ENCODE measurements around the gene TMEM14C.

DNA sequence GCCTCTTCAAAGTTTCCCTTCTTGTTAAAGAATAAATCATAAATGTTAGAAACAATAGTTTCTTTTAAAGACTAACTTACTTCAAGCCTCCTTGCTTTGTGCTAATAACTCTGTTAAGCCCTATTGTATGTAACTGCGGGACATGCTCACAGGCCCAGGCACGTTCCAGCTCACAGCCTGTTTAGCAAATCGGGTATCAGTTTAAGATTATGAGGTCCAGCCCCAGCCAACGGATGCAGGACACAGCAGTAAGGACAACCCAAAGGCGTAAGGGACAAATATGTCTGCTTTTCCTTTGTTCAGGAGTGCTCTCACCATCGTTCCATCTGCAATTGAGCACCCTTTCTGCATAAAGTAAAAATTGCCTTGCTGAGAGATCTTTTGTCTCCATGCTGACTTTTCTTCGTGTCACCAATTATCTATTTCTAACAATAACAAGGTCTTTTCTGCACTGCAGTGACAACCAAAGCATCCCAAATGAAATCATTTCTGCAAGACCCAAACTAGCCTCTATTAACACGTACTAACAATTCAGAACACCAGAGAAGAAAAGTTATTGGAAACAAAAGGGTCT, 29.8 kb upstream of the TMEM14C start:
- no peak for TF ChIP-seq EZH2 (IDR thresholded peaks at IDR 0.05; ENCODE audit: borderline replicate concordance, low read length)
- TF ChIP-seq, protein P1, sequence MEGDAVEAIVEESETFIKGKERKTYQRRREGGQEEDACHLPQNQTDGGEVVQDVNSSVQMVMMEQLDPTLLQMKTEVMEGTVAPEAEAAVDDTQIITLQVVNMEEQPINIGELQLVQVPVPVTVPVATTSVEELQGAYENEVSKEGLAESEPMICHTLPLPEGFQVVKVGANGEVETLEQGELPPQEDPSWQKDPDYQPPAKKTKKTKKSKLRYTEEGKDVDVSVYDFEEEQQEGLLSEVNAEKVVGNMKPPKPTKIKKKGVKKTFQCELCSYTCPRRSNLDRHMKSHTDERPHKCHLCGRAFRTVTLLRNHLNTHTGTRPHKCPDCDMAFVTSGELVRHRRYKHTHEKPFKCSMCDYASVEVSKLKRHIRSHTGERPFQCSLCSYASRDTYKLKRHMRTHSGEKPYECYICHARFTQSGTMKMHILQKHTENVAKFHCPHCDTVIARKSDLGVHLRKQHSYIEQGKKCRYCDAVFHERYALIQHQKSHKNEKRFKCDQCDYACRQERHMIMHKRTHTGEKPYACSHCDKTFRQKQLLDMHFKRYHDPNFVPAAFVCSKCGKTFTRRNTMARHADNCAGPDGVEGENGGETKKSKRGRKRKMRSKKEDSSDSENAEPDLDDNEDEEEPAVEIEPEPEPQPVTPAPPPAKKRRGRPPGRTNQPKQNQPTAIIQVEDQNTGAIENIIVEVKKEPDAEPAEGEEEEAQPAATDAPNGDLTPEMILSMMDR (IDR thresholded peaks at IDR 0.05; ENCODE audit: low read length) = no peak
